Esophagus muscularis mucosa (tissue), 3 donors: Measurements from ENCODE around the gene ADAM8.

Experiments
- CTCF ChIP-seq, 3 experiments: fragments of 200-600 bp in 2 of 3; fragments of 450-650 bp in 1 of 3; sonication (generic) in 2 of 3; IDR thresholded peaks; one replicate each; pipeline ENCODE4 v1.5.1; 2017 to 2019; ENCODE audit warnings: antibody characterized with exemption in 3 of 3, mild to moderate bottlenecking in 2 of 3, moderate library complexity in 1 of 3
- POLR2AphosphoS5 ChIP-seq, 2 donors: sonication (generic); formaldehyde crosslinking; IDR thresholded peaks; one replicate each; pipeline ENCODE4 v1.6.1; 2017; ENCODE audit warnings: antibody characterized with exemption in 2 of 2

- TF ChIP-seq CTCF (IDR thresholded peaks at IDR 0.05) (no peak), POLR2AphosphoS5 (IDR thresholded peaks at IDR 0.05) (no peak)
Observed at GRCh38 chr10:133314911-133315310, 38.2 kb upstream of the ADAM8 start.
